WI38 (cell line): Measurements from ENCODE around the gene SLC22A4.

Experiments
- H3K4me3 ChIP-seq: 2 replicates; pipeline ENCODE4 v1.5.1; 2011; ENCODE audit warnings: low read depth, mild to moderate bottlenecking, control low read depth, low read length
- CTCF ChIP-seq: IDR thresholded peaks from 2 replicates; pipeline ENCODE4 v1.5.1; 2012; ENCODE audit warnings: low read depth, mild to moderate bottlenecking, control low read depth, low read length

The SLC22A4 gene

GRCh38 chr5:132259069-132259851 lies 34.9 kb upstream of the SLC22A4 start:
- no peak for TF ChIP-seq CTCF
- peak overlapping the region; percentile 82 for H3K4me3 ChIP-seq

GRCh38 chr5:132260051-132260450 lies 34.1 kb upstream of the SLC22A4 start:
- no peak for TF ChIP-seq CTCF
- H3K4me3 ChIP-seq: peak overlapping the region; percentile 82

GRCh38 chr5:132260714-132261551 lies 33.3 kb upstream of the SLC22A4 start:
- peak overlapping the region; percentile 82; the same call in 1 of the 2 replicates for H3K4me3 ChIP-seq
- no peak for TF ChIP-seq CTCF

DNA sequence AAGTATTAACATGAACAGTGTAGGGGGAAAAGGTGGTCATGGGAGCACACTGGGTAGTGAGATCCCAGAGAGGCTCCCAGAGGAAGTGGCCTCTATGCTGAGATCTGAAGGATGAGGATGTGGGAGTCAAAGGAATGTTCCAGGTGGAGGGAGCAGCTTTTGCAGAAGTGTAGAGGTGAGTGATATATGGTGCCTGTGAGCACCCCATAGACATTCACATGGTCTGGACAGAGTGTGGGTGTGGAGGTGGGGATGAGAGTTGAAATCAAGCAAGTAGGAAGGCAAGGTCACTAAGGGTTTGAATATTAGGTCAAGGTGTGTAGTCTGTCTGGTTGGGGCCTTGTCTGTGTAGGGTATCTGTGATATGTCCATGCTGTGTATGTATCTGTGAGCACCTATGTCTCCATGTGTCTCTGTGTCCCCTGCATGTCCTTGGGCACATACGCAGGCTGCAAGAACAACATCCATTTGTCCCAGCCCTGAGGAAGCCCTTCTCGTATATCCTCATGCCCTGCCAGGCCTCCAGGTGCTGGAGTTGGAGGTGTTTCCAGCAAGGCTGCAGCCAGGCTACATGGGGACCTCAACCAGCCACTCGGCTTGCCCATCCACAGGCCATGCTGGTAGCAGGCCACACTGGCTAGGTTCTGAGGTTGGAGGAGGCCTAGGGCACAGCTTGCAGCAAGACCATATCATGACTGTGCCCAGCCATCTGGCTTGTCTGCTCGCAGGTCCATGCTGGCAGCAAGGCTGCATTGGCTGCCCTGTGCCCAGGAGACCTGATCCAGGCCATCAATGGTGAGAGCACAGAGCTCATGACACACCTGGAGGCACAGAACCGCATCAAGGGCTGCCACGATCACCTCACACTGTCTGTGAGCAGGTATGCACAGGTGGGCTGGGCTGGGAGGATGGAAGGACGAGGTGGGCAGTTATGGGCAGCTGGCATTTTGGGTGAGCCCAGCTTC lies 32.0 kb upstream of the SLC22A4 start:
- H3K4me3 ChIP-seq: no peak overlapping the region
- TF ChIP-seq CTCF: no peak

GRCh38 chr5:132262882-132263547 lies 31.2 kb upstream of the SLC22A4 start:
- no peak overlapping the region for H3K4me3 ChIP-seq
- TF ChIP-seq CTCF: no peak

DNA sequence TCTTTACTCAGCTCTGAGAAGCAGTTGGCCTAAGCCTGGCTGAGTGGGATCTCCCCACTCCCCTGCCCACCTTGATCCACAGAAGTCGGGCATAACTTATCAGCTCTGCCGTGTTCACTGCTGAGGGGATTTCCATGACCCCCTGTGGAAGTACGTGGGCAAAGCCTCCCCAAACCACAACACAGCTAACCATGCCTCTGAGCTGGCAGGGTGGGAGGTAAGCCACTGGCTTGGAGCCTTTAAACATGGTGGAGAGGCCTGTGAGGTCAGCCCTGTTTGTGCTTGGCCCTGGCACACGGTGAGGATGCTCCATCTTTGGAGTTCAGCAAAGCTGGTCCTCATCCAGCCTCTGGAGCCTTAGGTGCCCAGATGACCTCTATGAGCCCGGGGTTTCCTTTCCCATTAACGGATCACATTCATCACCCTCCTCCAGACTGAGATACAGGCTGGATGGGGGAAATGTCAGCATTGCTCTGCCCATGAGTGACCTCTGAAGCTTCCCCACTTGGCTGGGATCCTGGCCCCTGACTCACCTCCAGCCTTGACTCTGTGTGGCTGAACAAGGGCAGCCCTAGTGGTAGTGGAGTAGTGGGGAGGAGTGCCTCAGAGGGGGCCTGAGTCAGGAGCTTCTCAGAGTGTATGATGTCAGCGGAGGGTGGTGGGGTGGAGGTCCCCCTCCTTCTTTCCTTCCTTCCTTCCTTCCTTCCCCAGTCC lies 30.5 kb upstream of the SLC22A4 start:
- TF ChIP-seq CTCF: 0 out of 2 replicates have a peak, but pooled peaks have one; percentile 18

More for the DNA sequence above, 30.5 kb upstream of the SLC22A4 start:
- no peak overlapping the region for H3K4me3 ChIP-seq
